Measurements from ENCODE around the gene OSGEP. TPM values are rescaled to one million over a fixed set of nuclear protein-coding genes. Genes with fewer than 3 reads are reported as not detected.
A peak's percentile ranks its signal among the peaks of the same experiment; 100 is the strongest.
"Not testable (repeated sequence)": the region's sequence is repeated elsewhere in the genome, so short reads cannot be mapped to it uniquely, and the experiment has no call there.

OSGEP gene
- total RNA-seq, 1 experiment from 2014 or later: 54.4 TPM

DNA sequence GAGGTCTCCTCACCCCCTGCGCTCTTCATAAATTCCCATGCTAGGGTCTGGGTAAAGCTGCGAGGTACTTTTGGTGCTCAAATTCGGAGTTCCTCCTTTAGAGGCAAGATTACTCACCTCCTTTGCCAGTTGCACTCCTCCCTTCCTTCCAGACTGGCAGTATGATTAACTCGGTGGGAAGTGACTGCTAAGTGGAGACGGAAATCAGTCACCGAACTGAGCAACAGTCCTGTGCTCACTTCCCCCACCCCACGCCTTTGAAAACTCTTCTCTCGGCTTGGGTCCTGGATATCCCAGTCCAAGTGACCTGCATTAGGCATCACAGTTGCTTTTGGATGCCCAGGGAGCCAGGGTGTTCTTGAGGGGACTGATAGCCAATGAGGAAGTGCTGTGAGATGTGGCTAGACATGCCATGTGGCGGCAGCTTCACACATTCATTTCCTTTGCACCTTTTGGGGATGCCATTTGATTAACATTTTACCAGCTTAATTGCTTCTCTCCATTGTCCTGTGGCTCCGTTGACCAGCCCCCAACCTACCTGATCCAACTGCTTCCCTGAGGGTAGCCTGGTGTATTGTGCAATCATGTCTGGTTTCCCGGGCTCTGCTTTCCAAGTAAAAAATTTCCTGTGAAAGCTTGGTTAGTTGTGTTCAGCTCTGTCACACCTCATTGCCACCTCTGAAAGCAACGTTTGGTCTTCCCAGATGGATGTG lies 15.4 kb upstream of the OSGEP start:
- peak; percentile 63 for DNase-seq (ENCODE audit: low spot score)

GRCh38 chr14:20469242-20469889 lies 14.8 kb upstream of the OSGEP start, which contains the start of gene PNP:
TSS of gene PNP (plus strand) at chr14:20469406. CDS start at chr14:20469525, 119 bp downstream.
- peak; percentile 64 for DNase-seq (ENCODE audit: low spot score)

DNA sequence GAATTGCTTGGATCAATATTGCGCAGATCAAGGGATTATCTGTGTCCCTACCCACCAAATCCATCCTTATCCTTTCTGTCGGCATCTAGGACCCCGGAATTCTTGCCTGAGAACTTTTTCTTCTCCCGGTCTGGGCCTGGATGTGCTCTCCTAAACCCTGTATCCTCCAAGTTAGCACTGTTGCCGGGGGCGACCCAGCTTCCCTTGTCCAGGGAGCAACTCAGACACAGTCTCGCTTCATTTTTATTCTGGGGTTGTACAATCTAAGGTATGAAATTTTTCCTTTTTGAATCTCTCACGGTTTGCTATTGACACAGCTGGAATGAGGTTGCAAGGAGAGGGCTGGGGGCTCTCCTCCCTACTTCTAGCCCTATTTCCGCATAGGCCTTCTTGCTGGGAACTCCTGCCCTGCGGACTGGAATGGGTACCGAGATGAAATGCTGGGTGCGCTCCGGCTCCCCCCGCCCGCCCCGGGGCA lies 14.2 kb upstream of the OSGEP start:
- no peak for DNase-seq (ENCODE audit: low spot score)

GRCh38 chr14:20461225-20462141 lies 6.9 kb upstream of the OSGEP start, which contains the start of gene PIP4P1:
TSS of gene PIP4P1 (minus strand) at chr14:20461434. CDS start at chr14:20461325, 109 bp downstream.
- DNase-seq (ENCODE audit: low spot score): peak; percentile 99

DNA sequence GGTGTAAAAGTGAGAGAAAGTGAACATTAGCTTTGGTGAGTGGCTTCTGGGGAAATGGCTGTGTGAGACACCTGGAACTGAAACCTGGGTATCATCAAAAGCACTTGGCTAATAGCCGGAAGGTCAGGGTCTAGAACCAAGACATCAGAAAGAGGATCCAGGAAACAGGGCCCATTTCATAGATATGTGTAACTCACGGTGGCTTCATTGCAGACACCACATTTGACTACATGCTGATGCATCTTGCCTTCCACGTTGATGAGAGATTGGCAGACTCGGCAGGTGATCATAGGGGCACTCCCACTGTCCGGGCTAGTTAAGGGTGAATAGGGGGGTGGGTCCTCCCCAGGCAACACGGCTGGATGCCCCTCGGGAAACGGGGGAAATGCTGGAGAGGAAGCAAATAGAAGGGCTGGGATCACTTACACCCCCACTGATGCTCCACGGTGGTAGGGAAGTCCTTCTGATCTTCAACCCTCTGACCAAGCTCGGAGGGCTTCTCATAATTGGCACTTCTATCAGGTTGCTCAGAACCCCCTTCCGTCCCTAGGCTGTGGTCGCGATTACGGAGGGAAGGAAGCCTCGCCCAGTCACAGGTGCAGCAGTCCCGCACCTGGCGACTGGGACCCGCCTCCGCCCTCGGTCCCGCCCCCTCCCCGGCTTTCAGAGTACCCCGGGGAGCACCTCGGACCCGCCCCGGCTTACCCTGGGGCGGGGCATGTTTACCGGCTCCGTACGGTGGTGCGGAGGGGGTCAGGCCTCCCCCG lies 6.0 kb upstream of the OSGEP start:
- DNase-seq (ENCODE audit: low spot score): no peak

GRCh38 chr14:20458031-20458789 lies 3.6 kb upstream of the OSGEP start:
- no peak for DNase-seq (ENCODE audit: low spot score)

DNA sequence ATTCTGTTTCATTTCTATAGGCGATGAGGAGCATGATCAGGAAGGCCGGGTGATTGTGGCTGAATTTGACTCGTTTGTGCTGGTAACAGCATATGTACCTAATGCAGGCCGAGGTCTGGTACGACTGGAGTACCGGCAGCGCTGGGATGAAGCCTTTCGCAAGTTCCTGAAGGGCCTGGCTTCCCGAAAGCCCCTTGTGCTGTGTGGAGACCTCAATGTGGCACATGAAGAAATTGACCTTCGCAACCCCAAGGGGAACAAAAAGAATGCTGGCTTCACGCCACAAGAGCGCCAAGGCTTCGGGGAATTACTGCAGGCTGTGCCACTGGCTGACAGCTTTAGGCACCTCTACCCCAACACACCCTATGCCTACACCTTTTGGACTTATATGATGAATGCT lies 2.4 kb upstream of the OSGEP start:
- DNase-seq (ENCODE audit: low spot score): no peak

DNA sequence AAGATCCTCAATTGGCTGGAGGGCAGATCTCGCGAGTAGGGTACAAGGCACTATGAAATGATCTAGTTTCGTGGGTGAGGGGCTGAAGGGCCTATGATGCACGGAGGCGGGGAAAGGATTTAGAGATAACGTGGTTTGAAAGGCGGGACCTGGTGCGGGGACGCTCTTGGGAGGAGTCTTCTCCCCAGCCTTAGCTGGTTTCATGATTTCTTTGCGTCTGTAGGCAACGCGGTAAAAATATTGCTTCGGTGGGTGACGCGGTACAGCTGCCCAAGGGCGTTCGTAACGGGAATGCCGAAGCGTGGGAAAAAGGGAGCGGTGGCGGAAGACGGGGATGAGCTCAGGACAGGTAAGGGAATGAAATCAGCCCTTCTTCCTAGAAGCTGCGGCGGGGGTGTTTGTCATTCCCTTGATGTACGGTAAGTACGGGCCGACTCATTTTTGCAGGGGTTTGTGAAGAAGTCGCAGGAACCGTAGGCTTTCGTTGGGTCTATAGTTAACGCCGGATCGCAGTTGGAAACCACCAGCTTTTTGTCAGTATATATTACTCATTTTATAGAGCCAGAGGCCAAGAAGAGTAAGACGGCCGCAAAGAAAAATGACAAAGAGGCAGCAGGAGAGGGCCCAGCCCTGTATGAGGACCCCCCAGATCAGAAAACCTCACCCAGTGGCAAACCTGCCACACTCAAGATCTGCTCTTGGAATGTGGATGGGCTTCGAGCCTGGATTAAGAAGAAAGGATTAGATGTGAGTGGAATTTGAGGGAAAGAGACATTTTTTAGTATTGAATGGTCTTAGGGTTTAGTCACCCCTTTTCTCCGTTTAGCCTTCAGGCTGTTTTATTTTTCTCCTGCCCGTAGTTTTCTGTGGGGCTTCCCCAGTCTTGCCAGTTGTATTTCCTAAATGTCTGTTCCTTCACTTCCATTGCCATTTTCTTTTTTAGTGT lies 1.0 kb upstream of the OSGEP start:
- peak; percentile 69 for DNase-seq (ENCODE audit: low spot score)

DNA sequence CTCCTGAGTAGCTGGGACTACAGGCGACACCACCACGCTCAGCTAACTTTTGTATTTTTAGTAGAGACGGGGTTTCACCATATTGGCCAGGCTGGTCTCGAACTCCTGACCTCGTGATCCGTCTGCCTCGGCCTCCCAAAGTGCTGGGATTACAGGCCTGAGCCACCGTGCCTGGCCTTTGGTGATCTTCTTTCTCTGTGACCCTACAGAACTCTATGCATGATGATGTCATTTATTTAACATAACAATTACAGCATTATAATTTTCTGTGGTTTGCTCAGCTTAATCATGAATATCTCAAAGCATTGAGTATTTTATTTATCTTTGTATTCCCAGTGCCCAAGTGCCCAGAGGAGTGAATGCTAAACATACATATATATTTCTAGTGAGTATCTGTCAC lies 1.8 kb downstream of the OSGEP start:
- not testable (repeated sequence) for DNase-seq (ENCODE audit: low spot score)

DNA sequence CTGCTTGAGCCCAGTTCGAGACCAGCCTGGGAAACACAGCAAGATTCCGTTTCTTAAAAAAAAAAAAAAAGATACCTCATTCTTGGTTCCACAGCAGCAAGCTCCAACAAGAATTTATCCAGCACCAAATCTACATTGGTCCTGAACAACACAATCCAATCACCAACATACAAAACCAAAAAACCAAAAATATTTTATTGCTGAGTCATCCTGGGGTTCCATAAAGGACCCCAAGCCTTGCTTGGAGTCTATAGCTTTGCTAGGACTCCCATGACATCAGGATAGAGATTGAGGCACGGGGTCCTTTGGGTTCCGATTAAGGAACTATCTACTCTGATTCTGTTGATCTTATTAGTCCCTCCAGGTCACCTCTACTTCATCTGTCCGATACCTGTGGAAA lies 7.7 kb downstream of the OSGEP start:
- no peak for DNase-seq (ENCODE audit: low spot score)

DNA sequence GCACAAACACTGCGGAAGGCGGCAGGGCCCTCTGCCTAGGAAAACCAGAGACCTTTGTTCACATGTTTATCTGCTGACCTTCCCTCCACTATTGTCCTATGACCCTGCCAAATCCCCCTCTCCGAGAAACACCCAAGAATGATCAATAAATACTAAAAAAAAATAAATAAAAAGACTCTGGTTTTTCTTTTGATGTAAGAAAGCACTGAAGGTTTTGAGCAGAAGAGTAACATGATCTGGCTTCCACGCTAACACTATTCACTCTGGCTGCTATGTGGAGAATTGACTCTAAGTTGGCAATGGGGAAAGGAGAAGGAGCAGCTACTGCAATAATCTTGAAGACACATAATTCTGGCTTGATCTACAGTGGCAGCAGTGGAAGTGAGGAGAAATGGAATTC lies 11.0 kb downstream of the OSGEP start:
- DNase-seq (ENCODE audit: low spot score): not testable (repeated sequence)

DNA sequence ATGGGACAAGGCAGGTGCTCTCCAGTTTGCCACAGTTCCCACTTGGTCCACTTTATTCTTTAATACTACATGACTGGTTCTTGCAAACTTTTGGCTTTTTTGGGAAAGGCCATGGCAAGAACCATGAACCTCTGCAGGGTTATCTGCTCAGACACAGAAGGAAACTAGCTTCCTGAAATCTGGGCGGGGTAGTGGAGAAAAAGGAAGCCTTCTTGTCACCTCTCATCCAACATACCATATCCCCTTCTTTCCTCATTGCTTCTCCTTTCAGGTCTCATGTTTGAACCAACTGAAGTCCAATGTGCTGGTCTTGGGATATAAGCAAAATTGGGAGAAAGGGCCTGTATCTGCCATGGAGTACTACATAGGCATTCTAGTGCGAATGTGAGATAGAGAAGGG lies 13.2 kb downstream of the OSGEP start:
- no peak for DNase-seq (ENCODE audit: low spot score)

- no peak for DNase-seq (ENCODE audit: low spot score)
Observed at GRCh38 chr14:20440882-20441281, 13.7 kb downstream of the OSGEP start.

GRCh38 chr14:20440465-20440864 lies 14.1 kb downstream of the OSGEP start:
- no peak for DNase-seq (ENCODE audit: low spot score)

DNA sequence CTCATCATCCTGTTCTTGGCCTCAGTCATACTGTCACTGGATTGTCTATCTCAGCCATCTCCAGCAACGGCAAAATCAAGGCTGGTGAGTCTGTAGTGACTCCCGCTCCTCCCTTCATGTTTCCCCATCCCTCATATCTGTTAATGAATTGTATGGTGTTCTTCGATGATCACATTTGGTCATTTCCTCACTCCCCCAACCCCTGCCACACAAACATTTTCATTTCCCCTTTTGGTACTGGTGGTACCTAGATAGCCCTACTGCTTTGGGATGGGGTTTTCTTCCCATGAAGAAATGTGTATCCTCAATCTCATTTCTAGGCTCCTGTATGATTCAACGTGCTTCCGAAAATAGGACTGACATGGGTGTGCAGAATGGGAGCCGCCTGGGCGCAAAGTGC lies 15.9 kb downstream of the OSGEP start:
- DNase-seq (ENCODE audit: low spot score): no peak

- DNase-seq (ENCODE audit: low spot score): no peak
Observed at GRCh38 chr14:20436363-20436755, 18.3 kb downstream of the OSGEP start.

DNA sequence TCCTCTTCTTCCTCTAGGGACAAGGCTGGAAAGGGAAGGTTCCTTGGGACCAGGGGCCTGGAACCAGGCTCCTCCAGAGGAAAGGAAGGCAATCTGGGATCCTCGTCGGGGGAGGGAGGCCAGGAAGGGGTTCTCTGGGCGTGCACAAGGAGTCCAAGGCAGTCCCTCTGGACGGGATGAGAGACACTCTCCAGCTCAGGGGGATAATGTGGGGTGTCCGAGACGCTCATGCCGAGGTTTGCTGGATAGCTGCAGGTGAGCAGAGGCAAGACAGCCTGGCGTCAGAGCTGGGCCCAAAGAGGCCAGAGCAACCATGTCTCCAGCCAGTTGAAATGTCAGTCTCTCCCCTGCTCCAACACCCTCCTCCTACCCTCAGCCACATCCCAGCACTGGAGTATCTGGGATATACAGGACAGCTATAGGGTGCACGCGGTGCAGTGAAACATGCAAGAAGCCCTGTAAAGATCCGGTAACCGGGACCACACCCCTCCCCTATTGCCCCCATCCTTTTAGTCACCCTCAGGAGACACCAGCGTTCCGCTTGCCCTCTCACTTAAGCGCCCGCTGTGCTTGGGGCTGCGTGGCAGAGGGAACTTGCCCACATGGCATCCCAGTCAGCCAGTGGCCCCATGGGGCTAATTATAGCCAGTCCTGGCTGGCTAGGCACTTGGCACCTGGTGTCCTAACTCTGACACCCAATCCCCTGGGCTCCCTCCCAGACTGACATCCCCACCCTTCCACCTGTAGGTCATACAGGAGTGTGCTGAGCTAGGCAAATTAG lies 18.8 kb downstream of the OSGEP start, which contains the start of gene KLHL33:
Gene KLHL33, minus strand, starts transcription at position 585 of the 781 bp plus-strand sequence. Its CDS starts 355 bp downstream, at position 230.
- no peak for DNase-seq (ENCODE audit: low spot score)
